NCI-H748 (cell line): Measurements from ENCODE around the gene ABLIM3.
A peak's percentile ranks its signal among the peaks of the same experiment; 100 is the strongest.
"Not testable (repeated sequence)": the region's sequence is repeated elsewhere in the genome, so short reads cannot be mapped to it uniquely, and the experiment has no call there.

Source experiments
- DNase-seq: peaks from one replicate; lab custom pipeline; 2025; ENCODE audit not compliant: unreplicated experiment; lab: John Stamatoyannopoulos, UW

Gene ABLIM3

GRCh38 chr5:149251546-149251945, 110.3 kb downstream of the ABLIM3 start:
- no peak for DNase-seq

DNA sequence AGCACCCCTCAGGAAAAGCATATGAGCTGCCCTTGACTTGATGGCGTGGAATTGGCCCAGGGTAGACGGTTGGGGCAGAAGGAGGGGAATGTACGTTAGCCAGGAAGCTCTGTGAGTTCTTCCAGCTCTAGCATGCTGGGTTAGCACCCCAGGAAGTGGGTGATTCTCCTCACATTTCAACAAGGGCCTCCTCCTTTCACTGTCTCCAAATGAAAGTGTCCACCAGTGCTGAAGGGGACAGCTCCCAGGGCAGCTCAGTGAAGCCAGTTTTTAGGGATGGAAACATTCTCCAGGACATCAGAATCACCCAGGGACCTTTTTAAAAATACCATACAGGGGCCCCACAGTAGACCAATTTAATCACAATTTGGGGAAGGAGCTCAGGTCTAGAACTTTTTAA, 113.2 kb downstream of the ABLIM3 start:
- DNase-seq: no peak

GRCh38 chr5:149256451-149256850, 115.2 kb downstream of the ABLIM3 start:
- no peak for DNase-seq

GRCh38 chr5:149257131-149257530, 115.8 kb downstream of the ABLIM3 start:
- DNase-seq: no peak

- DNase-seq: no peak
Observed at GRCh38 chr5:149257889-149258705, 116.8 kb downstream of the ABLIM3 start.

GRCh38 chr5:149260761-149261160, 119.5 kb downstream of the ABLIM3 start:
- no peak for DNase-seq

DNA sequence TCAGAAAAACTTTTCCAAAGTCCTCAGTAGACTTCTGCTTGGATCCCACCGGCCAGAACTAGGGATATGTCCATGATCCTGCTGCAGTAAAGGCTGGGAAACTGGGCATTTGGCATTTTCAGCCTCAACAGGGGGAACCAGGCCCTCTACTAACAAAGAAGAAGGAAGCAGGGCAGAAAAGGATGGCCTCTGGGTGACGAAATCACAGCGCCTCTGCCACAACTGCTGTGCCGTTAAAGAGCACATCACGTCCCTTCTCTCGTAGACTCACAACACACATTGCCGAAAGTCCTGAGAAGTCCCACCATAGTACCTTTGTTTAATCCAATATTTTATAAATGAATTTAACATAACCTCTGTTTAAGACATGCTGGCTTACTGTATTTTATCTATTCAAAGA, 120.0 kb downstream of the ABLIM3 start:
- DNase-seq: no peak

GRCh38 chr5:149262315-149262714, 121.0 kb downstream of the ABLIM3 start:
- no peak for DNase-seq

DNA sequence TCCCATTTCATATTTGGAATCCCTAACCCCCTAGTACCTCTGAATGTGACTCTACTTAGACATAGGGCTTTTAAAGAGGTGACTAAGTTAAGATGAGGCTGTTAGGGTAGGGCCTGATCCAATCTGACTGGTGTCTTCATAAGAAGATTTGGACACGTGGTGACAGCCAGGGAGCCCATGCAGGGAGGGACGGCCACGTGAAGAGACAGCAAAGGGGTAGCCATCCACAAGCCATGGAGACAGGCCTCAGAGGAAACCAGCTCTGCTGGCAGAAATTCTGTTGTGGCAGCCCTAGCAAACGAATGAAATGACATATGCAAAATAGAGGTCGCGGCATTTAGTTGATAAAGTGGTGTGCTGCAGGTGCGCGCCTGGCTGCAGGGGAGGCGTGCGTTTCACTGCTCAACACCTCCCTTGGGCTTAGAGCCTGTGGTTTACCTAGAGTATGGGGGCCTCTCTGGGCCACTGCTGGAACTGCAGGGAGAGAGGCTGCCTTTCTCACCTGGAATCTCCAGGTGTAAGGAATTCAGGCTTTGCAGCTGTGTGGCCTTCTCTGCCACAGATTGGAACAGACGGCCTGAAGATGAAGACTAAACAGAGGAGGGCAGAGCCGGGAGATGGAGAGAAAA, 123.3 kb downstream of the ABLIM3 start:
- DNase-seq: peak; percentile 73

DNA sequence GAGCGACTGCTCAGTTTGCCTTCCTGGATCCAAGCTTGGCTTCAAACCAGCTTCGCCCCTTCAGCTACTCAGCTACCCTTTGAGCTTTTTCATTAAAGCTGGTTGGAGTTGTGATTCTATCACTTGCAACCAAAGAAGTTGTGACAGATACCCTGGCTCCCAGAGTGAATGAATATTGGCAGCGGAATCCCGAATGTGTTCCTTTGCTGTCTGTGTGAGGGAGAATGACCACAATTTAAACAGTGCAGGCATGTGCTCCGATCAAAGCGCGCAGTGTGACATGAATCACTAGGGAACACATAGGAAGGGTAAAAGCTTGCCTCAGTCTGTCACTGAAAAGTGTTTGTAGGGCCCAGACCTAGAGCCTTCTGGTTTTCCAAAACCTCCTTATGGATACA, 123.8 kb downstream of the ABLIM3 start:
- no peak for DNase-seq

- DNase-seq: peak; percentile 9
Observed at GRCh38 chr5:149265597-149265996, 124.3 kb downstream of the ABLIM3 start.

DNA sequence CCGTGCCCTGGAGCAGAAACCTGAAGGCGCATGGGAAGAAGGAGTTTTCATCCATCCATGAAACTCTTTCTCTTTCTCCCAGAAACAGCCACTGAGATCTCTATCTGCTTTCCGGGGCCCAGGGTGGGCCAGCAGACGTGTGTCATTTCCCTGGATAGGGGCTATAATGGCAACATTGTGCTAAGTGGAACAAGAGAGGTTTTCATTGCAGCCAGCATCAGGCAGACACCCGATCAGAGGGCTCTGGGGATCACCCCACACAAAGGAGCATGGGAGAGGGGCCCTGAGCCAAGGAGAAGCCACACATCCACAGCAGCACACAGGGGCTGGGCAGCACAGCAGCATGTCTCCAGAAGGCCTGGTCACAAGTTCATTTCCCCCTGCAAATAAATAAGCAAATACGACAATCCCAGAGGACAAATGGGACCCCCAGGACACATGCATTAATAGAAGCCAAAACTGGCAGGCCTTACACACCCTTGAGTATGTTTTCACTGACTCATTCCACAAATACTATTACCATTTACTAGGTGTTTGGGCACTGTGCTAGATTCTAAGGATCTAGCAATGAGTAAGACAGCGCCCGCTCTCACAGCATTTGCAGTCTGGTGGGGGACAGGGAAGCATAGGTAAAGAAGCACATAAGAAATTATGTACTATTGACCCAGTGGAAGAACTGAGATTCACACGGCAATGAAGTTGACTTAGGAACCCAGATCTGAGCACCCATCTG, 126.1 kb downstream of the ABLIM3 start:
- no peak for DNase-seq

DNA sequence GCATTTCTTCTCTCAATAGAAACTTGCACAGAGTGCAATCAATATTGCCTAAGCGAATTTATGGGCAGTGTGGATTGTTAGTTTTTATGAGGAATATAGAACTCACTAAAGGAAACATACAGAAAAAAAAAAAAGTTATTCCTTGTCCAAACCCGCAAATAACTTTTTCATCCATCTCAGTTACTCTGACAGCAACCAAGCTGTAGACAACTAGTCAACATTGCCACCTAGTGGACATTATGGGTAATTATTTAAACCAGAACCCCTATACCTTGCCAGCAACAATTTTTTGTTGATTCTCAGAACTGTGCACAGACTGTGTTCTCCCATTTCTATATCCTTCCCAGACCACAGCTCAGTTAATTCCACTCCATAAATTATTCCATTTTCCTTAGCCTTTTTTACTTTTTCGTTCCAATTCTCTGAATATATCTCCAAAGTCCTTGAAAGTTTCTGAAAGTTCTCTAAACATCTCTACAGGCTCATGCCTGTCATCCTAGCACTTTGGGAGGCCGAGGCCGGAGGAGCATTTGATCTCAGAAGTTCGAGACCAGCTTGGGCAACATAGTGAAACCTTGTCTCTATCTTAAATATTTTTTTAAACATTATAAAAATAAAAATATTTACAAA, 127.8 kb downstream of the ABLIM3 start:
- DNase-seq: peak; percentile 65

- DNase-seq: peak; percentile 61
Observed at GRCh38 chr5:149271195-149271715, 130.0 kb downstream of the ABLIM3 start.

GRCh38 chr5:149271716-149272563, 130.6 kb downstream of the ABLIM3 start, which contains the start of gene AFAP1L1:
Gene AFAP1L1, plus strand, starts transcription at chr5:149271859. Its CDS starts 110 bp downstream, at chr5:149271969.
- DNase-seq: peak; percentile 63

- not testable (repeated sequence) for DNase-seq
Observed at GRCh38 chr5:149272781-149273180, 131.5 kb downstream of the ABLIM3 start.

- DNase-seq: no peak
Observed at GRCh38 chr5:149273237-149273636, 131.9 kb downstream of the ABLIM3 start.

DNA sequence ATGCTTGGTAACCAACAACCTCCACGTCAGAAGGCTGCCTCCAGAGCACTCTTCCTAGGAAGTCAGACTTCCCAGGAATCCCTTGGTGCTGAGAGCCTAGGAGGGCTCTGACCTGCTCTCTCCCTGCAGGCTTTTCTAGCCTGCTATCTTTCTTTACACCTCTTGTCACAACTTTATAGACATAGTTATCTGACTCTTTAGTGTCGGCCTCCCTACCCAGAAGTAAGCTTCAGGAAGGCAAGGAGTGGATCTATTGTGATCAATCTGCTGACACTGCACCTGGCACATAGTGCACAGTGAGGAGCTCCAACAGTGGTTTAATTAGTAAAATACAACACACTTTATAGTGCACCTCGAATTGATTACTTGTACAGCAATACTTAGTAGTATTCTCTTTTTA, 132.7 kb downstream of the ABLIM3 start:
- no peak for DNase-seq

DNA sequence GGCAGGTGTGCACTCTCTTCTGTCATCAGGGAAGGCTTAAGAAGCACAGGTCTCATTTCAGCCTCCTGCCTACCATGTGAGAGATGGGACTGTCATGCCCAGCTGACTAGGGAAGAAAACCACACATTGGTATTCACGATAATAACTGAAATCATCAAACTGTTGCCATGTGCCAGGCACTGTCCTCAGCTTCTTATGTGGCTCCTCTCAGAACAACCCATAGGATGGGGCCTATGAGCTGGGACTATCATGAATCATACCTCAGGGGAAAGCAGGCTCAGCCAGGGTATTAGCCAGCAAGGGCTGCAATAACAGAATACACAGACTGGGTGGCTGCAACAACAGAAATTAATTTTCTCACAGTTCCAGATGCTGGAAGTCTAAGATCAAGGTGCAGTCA, 133.6 kb downstream of the ABLIM3 start:
- DNase-seq: no peak

GRCh38 chr5:149277801-149278200, 136.5 kb downstream of the ABLIM3 start:
- no peak for DNase-seq
